IPS-15b (cell line): ENCODE measurements around the gene CFAP210.
"Not testable (repeated sequence)": the region's sequence is repeated elsewhere in the genome, so short reads cannot be mapped to it uniquely, and the experiment has no call there.

Source experiments
- H3K27me3 ChIP-seq: one replicate; pipeline ENCODE4 v1.6.1; 2013; ENCODE audit warnings: low read length; ENCODE audit not compliant: control insufficient read depth, insufficient read depth
- H3K36me3 ChIP-seq: one replicate; pipeline ENCODE4 v1.6.1; 2013; ENCODE audit warnings: low read length; ENCODE audit not compliant: control insufficient read depth, insufficient read depth
- H3K4me1 ChIP-seq: one replicate; pipeline ENCODE4 v1.6.1; 2013; ENCODE audit warnings: mild to moderate bottlenecking, low read length; ENCODE audit not compliant: control insufficient read depth, insufficient read depth
- H3K4me3 ChIP-seq: one replicate; pipeline ENCODE4 v1.5.1; 2013; ENCODE audit warnings: low read depth, low read length
- H3K9ac ChIP-seq: one replicate; pipeline ENCODE4 v1.6.1; 2013; ENCODE audit warnings: low read depth, mild to moderate bottlenecking, low read length
- H3K9me3 ChIP-seq: one replicate; pipeline ENCODE4 v1.6.1; 2013; ENCODE audit warnings: mild to moderate bottlenecking, low read length; ENCODE audit not compliant: control insufficient read depth, insufficient read depth

CFAP210 gene

DNA sequence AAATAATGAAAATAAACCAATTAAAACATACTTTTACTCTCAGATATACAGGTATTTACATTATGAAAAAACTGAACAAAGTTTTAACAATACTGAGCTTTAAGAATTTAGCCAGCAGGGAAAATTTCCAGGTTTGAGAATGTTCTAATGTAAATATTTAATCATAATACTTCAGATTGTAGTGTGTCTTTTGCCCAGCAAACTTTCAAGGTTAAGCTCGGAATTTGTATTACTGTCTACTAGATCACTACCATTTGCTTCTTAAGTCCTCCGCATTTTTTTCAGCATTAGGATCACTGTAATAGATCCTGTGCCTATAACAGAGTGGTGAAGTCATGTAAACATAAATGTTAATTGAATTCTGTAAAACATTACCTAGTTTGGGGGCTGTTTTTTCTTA, 52.7 kb downstream of the CFAP210 start:
- H3K4me3 ChIP-seq, result no peak overlapping the region
- no peaks in the 10 kb centered on the region for H3K27me3 ChIP-seq
- H3K9ac ChIP-seq, result no peak overlapping the region
- H3K4me1 ChIP-seq, result no peaks in the 10 kb centered on the region
- no peaks in the 10 kb centered on the region for H3K36me3 ChIP-seq
- H3K9me3 ChIP-seq, result no peaks in the 10 kb centered on the region

DNA sequence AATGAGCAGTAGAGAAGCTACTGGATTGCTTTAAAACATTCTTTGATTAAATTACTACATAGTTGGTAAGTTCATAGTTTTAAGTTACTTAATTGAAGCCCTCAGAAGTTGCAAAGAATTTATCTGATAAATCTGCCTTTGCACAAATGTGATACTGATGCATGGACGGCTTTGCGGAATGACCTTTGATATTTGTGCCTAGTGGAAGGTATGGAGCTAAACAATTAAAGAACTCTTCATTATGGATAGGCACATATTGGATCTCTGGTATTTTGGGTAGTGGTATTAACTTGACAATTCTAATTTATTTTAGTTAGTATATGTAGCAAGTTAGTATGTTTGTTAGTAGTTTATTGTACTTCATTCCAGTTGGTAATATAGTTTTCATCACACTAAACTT, 54.1 kb downstream of the CFAP210 start:
- Histone ChIP-seq H3K4me1 (no peaks in the 10 kb centered on the region), H3K36me3 (no peaks in the 10 kb centered on the region), H3K9ac (no peak overlapping the region), H3K27me3 (no peaks in the 10 kb centered on the region), H3K4me3 (no peak overlapping the region), H3K9me3 (no peaks in the 10 kb centered on the region)

DNA sequence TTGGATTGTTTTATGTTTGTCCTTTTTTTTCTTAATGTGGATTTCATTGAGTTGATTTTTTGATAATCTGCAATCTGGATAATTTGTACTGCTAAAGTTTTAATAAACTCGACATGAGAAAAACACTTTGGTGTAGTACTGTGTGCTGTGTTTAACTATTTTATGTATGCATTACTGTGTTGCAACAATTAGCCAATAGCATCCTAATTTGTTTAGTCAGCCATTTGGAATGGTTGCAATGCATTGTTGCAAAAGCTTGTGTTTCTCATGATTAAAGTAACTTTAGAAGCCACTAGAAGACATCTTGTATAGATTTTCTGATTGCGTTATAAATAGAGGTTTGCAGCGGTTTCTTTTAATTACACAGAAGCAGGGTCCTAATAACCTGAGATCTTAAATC, 56.6 kb downstream of the CFAP210 start:
- H3K36me3 ChIP-seq, result no peaks in the 10 kb centered on the region
- no peak overlapping the region for H3K4me3 ChIP-seq
- no peak overlapping the region for H3K9ac ChIP-seq
- no peaks in the 10 kb centered on the region for H3K9me3 ChIP-seq
- H3K4me1 ChIP-seq, result no peaks in the 10 kb centered on the region
- H3K27me3 ChIP-seq, result no peaks in the 10 kb centered on the region

DNA sequence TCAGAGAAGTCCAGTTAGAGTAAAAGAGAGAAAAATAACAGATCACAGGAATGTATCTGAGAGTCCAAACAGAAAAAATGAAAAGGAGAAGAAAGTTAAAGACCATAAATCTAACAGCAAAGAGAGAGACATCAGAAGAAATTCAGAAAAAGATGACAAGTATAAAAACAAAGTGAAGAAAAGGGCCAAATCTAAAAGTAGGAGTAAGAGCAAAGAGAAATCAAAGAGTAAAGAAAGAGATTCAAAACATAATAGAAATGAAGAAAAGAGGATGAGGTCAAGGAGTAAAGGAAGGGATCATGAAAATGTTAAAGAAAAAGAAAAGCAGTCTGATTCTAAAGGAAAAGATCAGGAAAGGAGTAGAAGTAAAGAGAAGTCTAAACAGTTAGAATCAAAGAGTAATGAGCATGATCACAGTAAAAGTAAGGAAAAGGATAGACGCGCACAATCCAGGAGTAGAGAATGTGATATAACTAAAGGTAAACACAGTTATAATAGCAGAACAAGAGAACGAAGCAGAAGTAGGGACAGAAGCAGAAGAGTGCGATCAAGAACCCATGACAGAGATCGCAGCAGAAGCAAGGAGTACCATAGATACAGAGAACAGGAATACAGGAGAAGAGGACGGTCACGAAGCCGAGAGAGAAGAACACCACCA, 57.6 kb downstream of the CFAP210 start:
- H3K4me3 ChIP-seq, result no peak overlapping the region
- no peaks in the 10 kb centered on the region for H3K9me3 ChIP-seq
- H3K36me3 ChIP-seq, result no peaks in the 10 kb centered on the region
- no peak overlapping the region for H3K9ac ChIP-seq
- no peaks in the 10 kb centered on the region for H3K4me1 ChIP-seq
- H3K27me3 ChIP-seq, result no peaks in the 10 kb centered on the region

DNA sequence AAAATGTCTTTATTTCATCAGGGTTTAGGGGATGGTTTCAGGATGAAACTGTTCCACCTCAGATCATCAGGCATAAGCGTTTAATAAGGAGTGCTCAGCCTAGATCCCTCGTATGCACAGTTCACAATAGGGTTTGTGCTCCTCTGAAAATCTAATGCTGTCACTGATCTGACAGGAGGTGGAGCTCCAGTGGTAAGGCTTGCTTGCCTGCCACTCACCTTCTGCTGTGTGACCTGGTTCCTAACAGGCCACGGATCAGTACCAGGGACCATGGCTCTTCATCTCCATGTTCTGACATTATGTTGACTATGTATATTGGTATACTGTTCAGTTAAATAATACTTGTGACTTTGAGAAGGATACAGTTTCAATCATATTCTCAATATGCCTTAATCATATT, 68.4 kb downstream of the CFAP210 start:
- Histone ChIP-seq H3K4me3 (no peak overlapping the region), H3K9ac (no peak overlapping the region), H3K36me3 (no peaks in the 10 kb centered on the region), H3K4me1 (no peaks in the 10 kb centered on the region), H3K9me3 (no peaks in the 10 kb centered on the region), H3K27me3 (no peaks in the 10 kb centered on the region)

DNA sequence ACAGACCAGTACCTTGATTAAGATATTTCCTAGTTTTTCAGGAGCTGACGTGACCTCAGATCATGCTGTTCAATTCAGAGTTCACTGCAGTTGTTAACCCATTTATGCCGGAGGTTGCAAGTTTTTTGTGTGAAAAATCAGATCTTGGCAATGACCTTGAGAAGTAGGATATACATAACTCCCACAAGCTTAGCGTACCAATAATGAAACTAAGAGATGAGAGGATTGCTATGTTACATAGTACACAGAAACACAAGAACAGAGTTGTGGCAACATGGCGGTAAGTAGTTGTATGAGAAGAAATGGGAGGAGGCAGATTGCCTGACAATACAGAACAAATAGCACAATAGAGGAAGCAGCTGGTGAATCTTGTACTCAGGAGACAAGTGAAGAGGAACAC, 71.0 kb downstream of the CFAP210 start:
- no peaks in the 10 kb centered on the region for H3K9me3 ChIP-seq
- H3K36me3 ChIP-seq, result no peaks in the 10 kb centered on the region
- no peak overlapping the region for H3K4me3 ChIP-seq
- H3K9ac ChIP-seq, result no peak overlapping the region
- no peaks in the 10 kb centered on the region for H3K4me1 ChIP-seq
- no peaks in the 10 kb centered on the region for H3K27me3 ChIP-seq

DNA sequence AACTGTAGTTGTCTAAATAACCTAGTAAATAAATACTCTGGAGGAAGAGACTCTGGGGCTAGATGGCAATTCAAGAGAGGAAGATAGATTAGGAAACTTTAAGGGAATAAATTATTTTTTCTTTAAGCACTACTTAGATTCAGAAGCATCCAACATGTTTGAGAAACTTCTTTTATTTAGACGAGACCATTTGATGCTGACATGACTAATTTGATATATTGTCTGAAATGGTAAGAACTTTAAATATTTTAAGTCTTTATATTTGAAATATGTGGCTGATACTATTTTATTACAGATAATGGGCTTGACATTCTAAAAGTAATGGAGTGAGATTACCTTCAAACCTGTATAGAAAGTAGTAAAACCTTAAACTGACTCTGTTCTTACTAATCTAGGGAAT, 73.7 kb downstream of the CFAP210 start:
- Histone ChIP-seq H3K9me3 (no peaks in the 10 kb centered on the region), H3K9ac (no peak overlapping the region), H3K27me3 (no peaks in the 10 kb centered on the region), H3K4me3 (no peak overlapping the region), H3K36me3 (peaks cover 2% of the 10 kb centered on the region), H3K4me1 (no peaks in the 10 kb centered on the region)

DNA sequence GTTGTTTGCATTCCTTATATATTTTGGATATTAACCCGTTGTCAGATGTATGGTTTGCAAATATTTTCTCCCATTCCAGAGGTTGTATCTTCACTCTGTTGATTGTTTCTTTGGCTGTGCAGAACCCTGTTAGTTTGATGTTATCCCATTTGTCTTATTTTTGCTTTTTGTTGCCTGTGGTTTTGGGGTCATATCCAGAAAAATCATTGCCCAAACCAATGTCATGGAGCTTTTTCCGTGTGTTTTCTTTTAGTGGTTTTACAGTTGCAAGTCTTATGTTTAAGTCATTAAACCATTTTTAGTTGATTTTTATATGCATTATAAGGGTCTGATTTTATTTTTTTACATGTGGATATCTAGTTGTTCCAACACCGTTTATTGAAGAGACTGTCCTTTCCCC, 74.3 kb downstream of the CFAP210 start:
- Histone ChIP-seq H3K4me1 (no peaks in the 10 kb centered on the region), H3K9ac (no peak overlapping the region), H3K27me3 (no peaks in the 10 kb centered on the region), H3K36me3 (peaks cover 6% of the 10 kb centered on the region), H3K4me3 (no peak overlapping the region), H3K9me3 (no peaks in the 10 kb centered on the region)

DNA sequence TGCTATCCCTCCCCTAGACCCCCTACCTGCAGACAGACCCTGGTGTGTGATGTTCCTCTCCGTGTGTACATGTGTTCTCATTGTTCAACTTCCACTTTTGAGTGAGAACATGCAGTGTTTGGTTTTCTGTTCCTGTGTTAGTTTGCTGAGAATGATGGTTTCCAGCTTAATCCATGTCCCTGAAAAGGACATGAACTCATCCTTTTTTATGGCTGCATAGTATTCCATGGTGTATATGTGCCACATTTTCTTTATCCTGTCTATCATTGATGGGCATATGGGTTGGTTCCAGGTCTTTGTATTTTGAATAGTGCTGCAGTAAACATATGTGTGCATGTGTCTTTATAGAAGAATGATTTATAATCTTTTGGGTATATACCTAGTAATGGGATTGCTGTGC, 78.2 kb downstream of the CFAP210 start:
- H3K4me1 ChIP-seq, H3K27me3 ChIP-seq, H3K36me3 ChIP-seq, H3K4me3 ChIP-seq, H3K9me3 ChIP-seq, H3K9ac ChIP-seq: not testable (repeated sequence)

DNA sequence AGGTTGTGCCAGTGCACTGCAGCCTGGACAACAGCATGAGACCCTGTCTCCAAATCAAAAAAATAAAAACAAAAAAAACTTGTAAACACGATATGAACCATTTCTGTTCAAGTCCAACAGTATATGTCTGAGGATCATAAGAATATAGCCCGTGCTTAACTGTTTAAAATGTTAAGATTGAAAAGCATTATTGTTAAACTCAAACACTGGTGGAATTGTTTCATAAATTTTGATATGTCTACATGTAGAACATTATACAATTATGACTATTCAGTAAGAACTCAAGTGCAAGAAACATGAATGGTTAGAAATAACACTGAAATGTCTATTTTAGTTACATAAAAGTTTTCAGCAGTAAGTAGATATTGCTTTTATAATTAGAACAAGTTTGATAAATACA, 80.3 kb downstream of the CFAP210 start:
- H3K27me3 ChIP-seq, result no peaks in the 10 kb centered on the region
- H3K4me1 ChIP-seq, result no peaks in the 10 kb centered on the region
- no peaks in the 10 kb centered on the region for H3K9me3 ChIP-seq
- H3K9ac ChIP-seq, result no peak overlapping the region
- H3K36me3 ChIP-seq, result peaks cover 12% of the 10 kb centered on the region
- H3K4me3 ChIP-seq, result no peak overlapping the region

DNA sequence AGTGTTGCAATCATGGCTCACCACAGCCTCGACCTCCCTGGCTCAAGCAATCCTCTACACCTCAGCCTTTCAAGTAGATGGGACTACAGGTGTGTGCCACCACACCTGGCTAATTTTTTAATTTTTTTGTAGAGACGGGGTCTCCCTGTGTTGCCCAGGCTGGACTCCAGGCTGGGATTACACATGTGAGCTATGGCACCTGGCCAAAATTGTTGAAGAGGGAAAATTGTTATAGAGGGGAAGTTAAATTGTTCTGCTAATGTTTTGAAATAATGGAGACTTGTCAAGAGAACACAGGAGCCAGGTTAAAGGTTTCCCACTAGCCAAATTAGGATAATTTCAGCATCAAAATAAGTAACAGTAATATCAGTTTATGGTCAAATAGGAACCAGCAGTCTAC, 84.9 kb downstream of the CFAP210 start:
- Histone ChIP-seq H3K4me3 (no peak overlapping the region), H3K9ac (no peak overlapping the region), H3K9me3 (no peaks in the 10 kb centered on the region), H3K36me3 (peaks cover 18% of the 10 kb centered on the region), H3K4me1 (no peaks in the 10 kb centered on the region), H3K27me3 (no peaks in the 10 kb centered on the region)

DNA sequence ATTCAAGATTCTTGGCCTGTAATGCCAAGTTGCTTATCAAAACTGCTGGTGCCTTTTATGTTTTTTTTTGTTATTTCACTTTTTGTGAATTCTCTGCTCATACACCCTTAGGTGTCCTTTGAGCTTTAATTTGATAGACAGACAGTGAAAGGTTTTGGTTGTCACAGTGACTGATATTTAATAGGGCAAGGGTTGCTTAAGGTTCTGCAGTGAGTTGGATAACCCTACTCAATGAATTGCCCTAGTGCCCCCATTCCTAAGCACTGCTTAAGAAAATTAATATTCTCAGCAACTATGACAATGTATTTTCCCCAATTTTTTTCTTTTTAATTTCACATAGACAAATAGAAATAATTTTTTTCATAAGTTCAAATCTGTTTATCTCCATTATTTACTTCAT, 94.6 kb downstream of the CFAP210 start:
- Histone ChIP-seq H3K36me3 (no peaks in the 10 kb centered on the region), H3K9ac (no peak overlapping the region), H3K27me3 (no peaks in the 10 kb centered on the region), H3K4me1 (no peaks in the 10 kb centered on the region), H3K4me3 (no peak overlapping the region), H3K9me3 (no peaks in the 10 kb centered on the region)
